ENCODE measurements around the gene RASSF4.

DNA sequence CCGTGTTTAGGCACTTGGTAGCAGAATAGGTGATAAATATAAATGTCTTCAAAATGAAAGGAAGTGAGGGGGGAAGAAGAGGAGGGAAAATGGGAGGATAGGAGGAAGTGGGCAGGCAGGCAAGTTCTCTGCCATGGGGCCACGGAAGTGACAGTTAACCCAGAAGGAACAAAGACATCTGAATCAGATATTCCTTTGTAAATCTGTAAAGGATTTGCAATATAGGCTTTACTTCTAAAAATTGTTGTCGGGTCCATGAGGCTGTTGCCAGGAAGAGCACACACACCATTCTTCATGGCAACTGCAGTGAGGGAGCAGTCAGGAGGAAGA is 23.7 kb upstream of the RASSF4 start:
- TF ChIP-seq FOXA1 (IDR thresholded peaks at IDR 0.05) (no peak), SP1 (IDR thresholded peaks at IDR 0.05) (no peak), EGR1 (IDR thresholded peaks at IDR 0.05; ENCODE audit: low read depth in 2 of 2) (no peak), HNF4G (IDR thresholded peaks at IDR 0.05) (no peak), RAD21 (IDR thresholded peaks at IDR 0.05) (no peak), GABPA (IDR thresholded peaks at IDR 0.05 in 1 of 2, conservative IDR thresholded peaks at IDR 0.05 in 1 of 2) (no peak), HNF4A (conservative IDR thresholded peaks at IDR 0.05) (no peak), YY1 (IDR thresholded peaks at IDR 0.05) (peak; percentile 8), TAF1 (conservative IDR thresholded peaks at IDR 0.05) (no peak)
- TF ChIP-seq, protein P1, sequence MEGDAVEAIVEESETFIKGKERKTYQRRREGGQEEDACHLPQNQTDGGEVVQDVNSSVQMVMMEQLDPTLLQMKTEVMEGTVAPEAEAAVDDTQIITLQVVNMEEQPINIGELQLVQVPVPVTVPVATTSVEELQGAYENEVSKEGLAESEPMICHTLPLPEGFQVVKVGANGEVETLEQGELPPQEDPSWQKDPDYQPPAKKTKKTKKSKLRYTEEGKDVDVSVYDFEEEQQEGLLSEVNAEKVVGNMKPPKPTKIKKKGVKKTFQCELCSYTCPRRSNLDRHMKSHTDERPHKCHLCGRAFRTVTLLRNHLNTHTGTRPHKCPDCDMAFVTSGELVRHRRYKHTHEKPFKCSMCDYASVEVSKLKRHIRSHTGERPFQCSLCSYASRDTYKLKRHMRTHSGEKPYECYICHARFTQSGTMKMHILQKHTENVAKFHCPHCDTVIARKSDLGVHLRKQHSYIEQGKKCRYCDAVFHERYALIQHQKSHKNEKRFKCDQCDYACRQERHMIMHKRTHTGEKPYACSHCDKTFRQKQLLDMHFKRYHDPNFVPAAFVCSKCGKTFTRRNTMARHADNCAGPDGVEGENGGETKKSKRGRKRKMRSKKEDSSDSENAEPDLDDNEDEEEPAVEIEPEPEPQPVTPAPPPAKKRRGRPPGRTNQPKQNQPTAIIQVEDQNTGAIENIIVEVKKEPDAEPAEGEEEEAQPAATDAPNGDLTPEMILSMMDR (IDR thresholded peaks at IDR 0.05; ENCODE audit: low read depth, low read length, missing input control) = no peak
- TF ChIP-seq, protein P2, sequence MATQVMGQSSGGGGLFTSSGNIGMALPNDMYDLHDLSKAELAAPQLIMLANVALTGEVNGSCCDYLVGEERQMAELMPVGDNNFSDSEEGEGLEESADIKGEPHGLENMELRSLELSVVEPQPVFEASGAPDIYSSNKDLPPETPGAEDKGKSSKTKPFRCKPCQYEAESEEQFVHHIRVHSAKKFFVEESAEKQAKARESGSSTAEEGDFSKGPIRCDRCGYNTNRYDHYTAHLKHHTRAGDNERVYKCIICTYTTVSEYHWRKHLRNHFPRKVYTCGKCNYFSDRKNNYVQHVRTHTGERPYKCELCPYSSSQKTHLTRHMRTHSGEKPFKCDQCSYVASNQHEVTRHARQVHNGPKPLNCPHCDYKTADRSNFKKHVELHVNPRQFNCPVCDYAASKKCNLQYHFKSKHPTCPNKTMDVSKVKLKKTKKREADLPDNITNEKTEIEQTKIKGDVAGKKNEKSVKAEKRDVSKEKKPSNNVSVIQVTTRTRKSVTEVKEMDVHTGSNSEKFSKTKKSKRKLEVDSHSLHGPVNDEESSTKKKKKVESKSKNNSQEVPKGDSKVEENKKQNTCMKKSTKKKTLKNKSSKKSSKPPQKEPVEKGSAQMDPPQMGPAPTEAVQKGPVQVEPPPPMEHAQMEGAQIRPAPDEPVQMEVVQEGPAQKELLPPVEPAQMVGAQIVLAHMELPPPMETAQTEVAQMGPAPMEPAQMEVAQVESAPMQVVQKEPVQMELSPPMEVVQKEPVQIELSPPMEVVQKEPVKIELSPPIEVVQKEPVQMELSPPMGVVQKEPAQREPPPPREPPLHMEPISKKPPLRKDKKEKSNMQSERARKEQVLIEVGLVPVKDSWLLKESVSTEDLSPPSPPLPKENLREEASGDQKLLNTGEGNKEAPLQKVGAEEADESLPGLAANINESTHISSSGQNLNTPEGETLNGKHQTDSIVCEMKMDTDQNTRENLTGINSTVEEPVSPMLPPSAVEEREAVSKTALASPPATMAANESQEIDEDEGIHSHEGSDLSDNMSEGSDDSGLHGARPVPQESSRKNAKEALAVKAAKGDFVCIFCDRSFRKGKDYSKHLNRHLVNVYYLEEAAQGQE (IDR thresholded peaks at IDR 0.05) = no peak
- TF ChIP-seq, protein P3, sequence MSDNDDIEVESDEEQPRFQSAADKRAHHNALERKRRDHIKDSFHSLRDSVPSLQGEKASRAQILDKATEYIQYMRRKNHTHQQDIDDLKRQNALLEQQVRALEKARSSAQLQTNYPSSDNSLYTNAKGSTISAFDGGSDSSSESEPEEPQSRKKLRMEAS (IDR thresholded peaks at IDR 0.05) = no peak
- TF ChIP-seq, protein P4, sequence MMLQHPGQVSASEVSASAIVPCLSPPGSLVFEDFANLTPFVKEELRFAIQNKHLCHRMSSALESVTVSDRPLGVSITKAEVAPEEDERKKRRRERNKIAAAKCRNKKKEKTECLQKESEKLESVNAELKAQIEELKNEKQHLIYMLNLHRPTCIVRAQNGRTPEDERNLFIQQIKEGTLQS (IDR thresholded peaks at IDR 0.05) = no peak
